HUES6 (cell line): ENCODE results near the gene PIKFYVE.

Experiments
- H3K27ac ChIP-seq: 2 replicates; pipeline ENCODE4 v1.7.0; 2013; ENCODE audit warnings: low read depth, mild to moderate bottlenecking, low read length, inconsistent platforms
- H3K27me3 ChIP-seq: 2 replicates; pipeline ENCODE4 v1.6.1; 2013; ENCODE audit warnings: low read length; ENCODE audit not compliant: control insufficient read depth, insufficient read depth
- H3K36me3 ChIP-seq: 2 replicates; pipeline ENCODE4 v1.6.1; 2013; ENCODE audit warnings: low read length; ENCODE audit not compliant: control insufficient read depth, insufficient read depth
- H3K4me1 ChIP-seq: 2 replicates; pipeline ENCODE4 v1.6.1; 2013; ENCODE audit warnings: low read length; ENCODE audit not compliant: control insufficient read depth, insufficient read depth
- H3K4me3 ChIP-seq: 2 replicates; pipeline ENCODE4 v1.5.1; 2013; ENCODE audit warnings: low read depth, low read length
- H3K9ac ChIP-seq: one replicate; pipeline ENCODE4 v1.6.1; 2013; ENCODE audit warnings: mild to moderate bottlenecking, low read length
- H3K9me3 ChIP-seq: 2 replicates; pipeline ENCODE4 v1.6.1; 2013; ENCODE audit warnings: low read depth, low read length; ENCODE audit not compliant: control insufficient read depth, insufficient read depth

Gene PIKFYVE

DNA sequence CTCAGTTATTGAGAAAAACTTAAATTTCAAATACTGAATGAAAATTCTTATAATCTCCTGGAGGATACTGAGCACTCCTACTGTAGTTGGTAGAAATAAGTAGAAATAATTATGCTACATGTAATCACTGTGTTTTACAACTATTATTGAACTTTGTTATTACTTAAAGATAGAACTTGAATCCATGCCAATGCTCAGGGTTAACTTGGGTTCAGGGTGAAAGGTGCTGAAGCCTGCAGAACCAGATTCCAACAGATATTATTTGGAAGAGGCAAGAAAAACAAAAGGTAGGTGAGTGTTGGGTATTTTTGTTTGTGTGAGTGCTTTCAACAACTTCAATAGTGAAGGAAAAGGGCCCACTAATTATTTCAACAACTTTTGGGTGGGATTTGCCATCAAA lies 21.6 kb upstream of the PIKFYVE start:
- H3K27ac ChIP-seq: no peak overlapping the region
- no peaks in the 10 kb centered on the region for H3K27me3 ChIP-seq
- H3K9ac ChIP-seq: no peak overlapping the region
- peaks cover 97% of the 10 kb centered on the region for H3K36me3 ChIP-seq
- no peak overlapping the region for H3K4me3 ChIP-seq
- no peaks in the 10 kb centered on the region for H3K4me1 ChIP-seq
- no peaks in the 10 kb centered on the region for H3K9me3 ChIP-seq

DNA sequence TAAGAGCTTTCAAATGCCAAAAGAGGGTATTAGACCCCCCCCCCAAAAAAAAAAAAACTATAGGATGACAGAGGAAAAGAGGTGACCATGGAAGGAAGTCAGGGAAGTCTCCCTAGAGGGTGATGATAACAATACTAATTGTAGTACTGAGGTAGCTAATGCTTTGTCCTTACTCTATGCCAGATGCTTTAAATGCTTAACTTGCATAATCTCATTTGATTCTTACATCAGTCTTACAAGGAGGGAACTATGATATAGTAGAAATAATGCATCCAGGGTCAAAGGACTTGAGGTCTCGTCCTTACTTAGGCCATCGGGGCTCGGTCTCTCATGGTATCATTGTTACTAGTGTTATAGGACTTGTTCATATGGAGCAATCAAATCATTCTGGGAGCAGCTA lies 20.3 kb upstream of the PIKFYVE start:
- Histone ChIP-seq H3K27ac (no peak overlapping the region), H3K4me3 (no peak overlapping the region), H3K27me3 (no peaks in the 10 kb centered on the region), H3K9me3 (no peaks in the 10 kb centered on the region), H3K36me3 (peaks cover 96% of the 10 kb centered on the region), H3K9ac (no peak overlapping the region), H3K4me1 (peaks cover 2% of the 10 kb centered on the region; the same call in 1 of the 2 replicates)

DNA sequence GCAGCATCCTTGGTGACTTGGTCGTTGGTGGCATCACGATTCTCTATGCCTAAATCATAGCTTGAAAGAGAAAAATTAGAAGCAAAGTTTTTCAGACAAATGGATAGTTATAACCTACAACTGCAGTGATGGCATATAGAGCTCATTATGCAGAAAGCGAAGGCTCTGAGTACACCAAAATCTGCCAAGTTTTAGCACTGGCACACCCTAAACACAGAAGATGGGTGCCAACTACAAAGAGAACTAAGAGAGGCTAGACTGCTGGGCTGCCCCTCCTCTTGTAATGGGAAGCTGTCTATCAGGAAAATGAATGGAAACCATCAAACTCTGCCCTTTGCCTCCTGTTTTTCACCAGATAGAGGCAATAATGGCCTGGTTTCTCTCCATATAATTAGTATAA lies 17.5 kb upstream of the PIKFYVE start:
- Histone ChIP-seq H3K4me3 (no peak overlapping the region), H3K9ac (no peak overlapping the region), H3K9me3 (no peaks in the 10 kb centered on the region), H3K36me3 (peaks cover 98% of the 10 kb centered on the region), H3K27me3 (no peaks in the 10 kb centered on the region), H3K27ac (no peak overlapping the region), H3K4me1 (peaks cover 10% of the 10 kb centered on the region; the same call in 1 of the 2 replicates)

DNA sequence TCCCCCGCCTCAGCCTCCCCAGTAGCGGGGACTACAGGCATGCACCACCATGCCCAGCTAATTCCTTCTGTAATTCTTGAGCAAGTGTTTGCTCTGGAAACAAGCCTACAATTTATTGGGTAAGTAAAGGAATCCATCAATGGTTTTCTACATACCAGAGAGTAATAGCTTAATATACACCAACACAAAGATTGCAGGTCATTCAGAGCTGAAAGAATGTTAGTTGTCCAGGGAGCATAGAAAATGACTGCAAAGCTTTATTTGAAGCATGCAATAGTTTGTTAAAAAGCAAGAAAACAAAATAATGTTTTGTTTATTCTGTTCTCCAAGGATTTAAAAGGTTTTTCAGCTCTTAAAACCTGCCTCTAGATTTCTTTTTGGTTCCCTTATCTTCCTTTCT lies 16.8 kb upstream of the PIKFYVE start:
- H3K27ac ChIP-seq: no peak overlapping the region
- H3K27me3 ChIP-seq: no peaks in the 10 kb centered on the region
- H3K36me3 ChIP-seq: peaks cover 92% of the 10 kb centered on the region
- H3K4me1 ChIP-seq: peaks cover 10% of the 10 kb centered on the region; the same call in 1 of the 2 replicates
- no peaks in the 10 kb centered on the region for H3K9me3 ChIP-seq
- H3K4me3 ChIP-seq: no peak overlapping the region
- no peak overlapping the region for H3K9ac ChIP-seq

DNA sequence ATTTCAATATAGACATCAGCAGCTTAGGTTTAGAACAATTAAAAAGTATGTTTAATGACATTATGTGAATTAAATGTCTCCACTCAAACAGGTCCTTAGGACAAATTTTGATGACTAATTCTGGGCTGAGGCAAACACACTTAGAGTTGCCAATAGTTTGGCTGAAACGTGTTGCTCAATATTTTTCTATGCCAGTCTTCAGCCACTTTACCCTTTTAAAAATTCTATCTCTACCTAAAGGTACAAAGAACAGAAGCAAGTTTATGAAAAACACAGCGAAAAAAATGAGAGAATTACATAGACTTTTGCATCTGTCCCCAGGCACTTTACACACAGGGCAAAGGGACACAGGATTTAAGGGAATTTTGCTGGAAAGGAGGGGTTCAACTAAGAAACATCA lies 15.7 kb upstream of the PIKFYVE start:
- H3K27ac ChIP-seq: peak overlapping the region; percentile 2; the same call in 1 of the 2 replicates

DNA sequence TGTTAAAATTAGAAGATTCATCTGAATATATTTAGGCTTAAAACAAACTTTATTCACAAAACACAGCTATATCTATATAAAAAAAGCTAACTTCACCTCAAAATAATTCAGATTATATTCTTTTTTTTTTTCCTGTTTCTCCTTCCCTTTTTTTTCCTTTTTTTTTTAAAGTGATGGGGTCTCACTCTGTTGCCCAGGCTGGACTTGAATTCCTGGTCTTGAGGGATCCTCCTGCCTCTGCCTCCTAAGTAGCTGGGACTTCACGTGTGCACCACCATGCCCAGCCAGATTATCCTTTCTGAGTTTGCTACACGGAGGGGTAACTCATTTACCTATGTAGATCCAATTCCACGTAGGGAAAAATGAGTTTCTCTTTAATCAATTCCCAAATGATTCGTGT lies 15.0 kb upstream of the PIKFYVE start:
- peaks cover 74% of the 10 kb centered on the region for H3K36me3 ChIP-seq
- no peaks in the 10 kb centered on the region for H3K27me3 ChIP-seq
- H3K4me1 ChIP-seq: peaks cover 10% of the 10 kb centered on the region; the same call in 1 of the 2 replicates
- no peak overlapping the region for H3K9ac ChIP-seq
- no peak overlapping the region for H3K4me3 ChIP-seq
- no peaks in the 10 kb centered on the region for H3K9me3 ChIP-seq
- no peak overlapping the region for H3K27ac ChIP-seq

More for the DNA sequence above, 15.7 kb upstream of the PIKFYVE start:
- Histone ChIP-seq H3K4me3 (no peak overlapping the region), H3K9me3 (no peaks in the 10 kb centered on the region), H3K9ac (no peak overlapping the region), H3K36me3 (peaks cover 81% of the 10 kb centered on the region), H3K27me3 (no peaks in the 10 kb centered on the region), H3K4me1 (peaks cover 10% of the 10 kb centered on the region; the same call in 1 of the 2 replicates)

DNA sequence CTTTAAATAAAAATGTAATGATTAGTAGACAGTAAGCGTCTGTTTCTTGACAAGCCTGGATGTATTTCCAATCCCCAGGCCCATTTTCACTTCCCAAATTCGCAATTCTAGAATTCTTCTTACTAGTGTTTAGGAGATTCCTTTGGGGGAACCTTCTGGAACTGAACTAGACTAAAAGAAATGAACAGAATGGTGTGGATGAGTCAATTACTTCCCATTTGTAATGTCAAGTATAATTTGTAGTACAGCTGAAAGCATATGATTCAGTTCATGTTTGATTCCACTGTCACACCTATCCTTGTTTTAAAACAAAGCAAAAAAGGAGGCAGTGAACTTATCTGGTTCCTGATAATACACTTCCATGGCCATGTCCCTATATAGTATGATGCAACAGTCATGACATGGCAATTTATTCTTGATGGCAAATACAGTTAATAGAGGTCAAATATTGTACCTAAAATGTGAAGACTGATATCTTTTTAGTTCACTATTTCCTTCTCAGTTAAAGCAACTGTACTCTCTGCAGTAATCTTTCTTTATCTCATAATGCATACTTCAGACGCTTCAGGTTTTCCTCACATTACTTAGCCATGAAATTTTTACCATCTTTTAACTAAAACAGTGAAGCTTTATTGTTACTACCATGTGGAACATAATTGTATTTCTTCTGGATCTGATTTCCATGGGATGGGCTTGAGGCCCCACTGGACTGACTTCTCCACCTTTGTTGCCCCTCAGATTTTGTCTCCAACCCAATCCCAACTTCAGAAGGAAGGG lies 13.2 kb upstream of the PIKFYVE start:
- Histone ChIP-seq H3K4me3 (peak overlapping the region; percentile 81), H3K4me1 (peaks cover 10% of the 10 kb centered on the region; the same call in 1 of the 2 replicates), H3K36me3 (peaks cover 57% of the 10 kb centered on the region), H3K9me3 (no peaks in the 10 kb centered on the region), H3K27ac (peak overlapping the region; percentile 4; the same call in 1 of the 2 replicates), H3K27me3 (no peaks in the 10 kb centered on the region), H3K9ac (peak overlapping the region; percentile 92)

DNA sequence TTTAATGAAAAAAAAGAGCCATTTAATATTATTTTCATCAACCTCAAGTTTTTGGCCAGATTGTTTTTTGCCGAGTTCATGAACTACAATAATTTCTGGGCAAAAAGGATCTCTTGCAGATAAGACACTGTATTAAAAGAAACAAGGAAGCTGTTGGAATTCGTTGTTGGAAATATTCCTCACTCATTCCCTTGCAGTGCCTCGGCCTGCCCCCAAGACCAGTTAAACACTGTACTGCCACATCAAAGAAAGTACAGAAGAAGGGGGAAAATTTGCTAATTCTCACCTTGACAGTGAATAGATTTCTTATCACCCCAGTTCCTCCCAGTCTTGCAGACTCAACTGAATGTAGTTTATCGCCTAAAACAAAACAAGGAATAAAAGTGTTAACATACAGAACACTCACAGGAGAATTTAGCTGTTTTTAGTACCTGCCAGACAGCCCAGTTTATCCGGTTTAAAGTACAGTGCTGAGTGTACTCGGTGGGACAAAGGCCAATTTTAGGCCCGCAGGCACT lies 12.4 kb upstream of the PIKFYVE start:
- Histone ChIP-seq H3K36me3 (peaks cover 50% of the 10 kb centered on the region), H3K27me3 (no peaks in the 10 kb centered on the region), H3K4me1 (peaks cover 10% of the 10 kb centered on the region; the same call in 1 of the 2 replicates), H3K27ac (peak overlapping the region; percentile 4; the same call in 1 of the 2 replicates), H3K9ac (peak overlapping the region; percentile 92), H3K4me3 (peak overlapping the region; percentile 81), H3K9me3 (no peaks in the 10 kb centered on the region)

DNA sequence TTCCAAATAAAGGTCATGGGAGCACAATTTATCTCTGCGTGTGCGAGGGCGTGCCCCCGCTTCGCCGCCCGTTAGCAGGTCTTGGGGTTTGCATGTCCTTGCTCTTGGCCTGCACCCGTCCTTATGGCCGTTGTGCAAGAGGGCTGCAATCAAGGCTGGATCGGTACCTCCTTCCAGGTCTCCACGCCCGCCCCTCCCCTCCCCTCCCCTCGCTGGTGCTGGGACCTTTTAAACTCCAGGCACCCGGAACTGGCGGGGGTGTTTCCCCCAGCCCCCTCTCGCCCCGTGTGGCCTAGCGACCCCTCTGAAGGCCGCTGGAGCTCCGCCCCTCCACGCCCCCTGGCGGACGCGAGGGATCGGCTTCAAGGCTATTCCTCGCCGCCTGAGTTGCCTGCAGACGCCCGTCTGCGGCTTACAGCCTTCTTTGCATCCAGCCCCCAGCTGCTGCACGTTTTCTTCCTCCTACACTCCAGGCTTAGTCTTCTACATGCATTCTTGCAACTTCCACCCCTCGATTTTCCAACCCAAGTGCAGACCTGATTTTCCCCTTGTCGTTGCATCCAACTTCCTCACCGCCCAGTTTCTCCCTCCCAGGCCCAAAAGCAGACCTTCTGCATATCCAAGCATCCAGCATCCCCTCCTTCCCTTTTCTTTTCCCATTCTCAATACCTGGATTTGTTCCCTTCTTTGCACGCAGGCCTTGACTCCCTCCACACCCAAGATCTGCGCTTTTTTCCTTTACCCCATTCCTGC lies 11.8 kb upstream of the PIKFYVE start:
- Histone ChIP-seq H3K27me3 (no peaks in the 10 kb centered on the region), H3K9ac (peak overlapping the region; percentile 92), H3K27ac (peak overlapping the region; percentile 69; the same call in 1 of the 2 replicates), H3K4me1 (peaks cover 10% of the 10 kb centered on the region; the same call in 1 of the 2 replicates), H3K36me3 (peaks cover 43% of the 10 kb centered on the region), H3K4me3 (peak overlapping the region; percentile 81), H3K9me3 (no peaks in the 10 kb centered on the region)

DNA sequence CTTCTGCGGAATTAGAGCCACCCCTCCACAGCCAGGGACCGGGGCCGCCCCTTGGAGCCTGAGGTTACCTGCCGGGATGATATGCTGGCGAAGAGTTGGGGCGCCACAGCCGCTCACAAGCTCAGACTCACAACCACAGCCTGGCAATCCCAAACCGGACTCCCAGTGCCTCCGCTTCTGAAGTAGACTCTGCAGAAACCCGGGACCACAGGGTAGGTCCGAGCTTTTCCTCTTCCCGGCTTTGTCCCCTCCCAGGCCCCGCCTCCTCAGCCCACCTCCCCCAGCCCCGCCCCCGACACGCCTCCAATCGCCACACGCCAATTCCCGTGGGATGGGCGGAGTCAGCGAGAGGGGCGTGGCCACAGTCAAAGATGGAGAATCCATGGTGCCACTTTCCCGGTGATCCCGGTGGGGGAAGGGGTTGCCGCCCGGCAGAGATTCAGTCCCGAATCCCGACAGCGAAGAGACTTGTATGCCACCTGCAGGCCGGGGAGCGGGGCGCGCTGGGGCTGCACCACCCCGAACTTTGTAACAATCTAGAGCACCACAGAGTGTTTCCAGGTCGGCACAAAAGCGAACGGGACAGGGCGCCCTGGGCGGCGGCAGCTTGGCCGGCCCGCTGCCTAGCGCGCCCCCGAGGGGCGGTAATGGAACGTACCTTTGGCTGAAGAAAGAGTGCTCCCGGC lies 11.0 kb upstream of the PIKFYVE start, which contains the start of gene IDH1:
Gene IDH1, minus strand, starts transcription at position 201 of the 686 bp plus-strand sequence. CDS start 3,520 bp downstream, outside the sequence.
- Histone ChIP-seq H3K36me3 (peaks cover 36% of the 10 kb centered on the region), H3K9me3 (no peaks in the 10 kb centered on the region), H3K27me3 (no peaks in the 10 kb centered on the region), H3K27ac (peak within 1 kb of the TSS; percentile 82; the same call in 1 of the 2 replicates), H3K4me3 (peak within 1 kb of the TSS; percentile 81), H3K4me1 (peaks cover 10% of the 10 kb centered on the region; the same call in 1 of the 2 replicates), H3K9ac (peak within 1 kb of the TSS; percentile 92)
